Right hindlimb (tissue), 1 donor: Measurements from ENCODE around the gene MROH8.
"Not testable (repeated sequence)": the region's sequence is repeated elsewhere in the genome, so short reads cannot be mapped to it uniquely, and the experiment has no call there.

Source experiments
- DNase-seq: peaks from one replicate; pipeline ENCODE4 v3.0.0-alpha.2; 2018

The MROH8 gene

GRCh38 chr20:37152284-37152683, 27.1 kb downstream of the MROH8 start:
- no peak for DNase-seq

GRCh38 chr20:37151529-37151928, 27.8 kb downstream of the MROH8 start:
- DNase-seq, result no peak

GRCh38 chr20:37150864-37151263, 28.5 kb downstream of the MROH8 start:
- not testable (repeated sequence) for DNase-seq

- DNase-seq, result no peak
These were observed 32.1 kb downstream of the MROH8 start for GRCh38 chr20:37147250-37147649.

- no peak for DNase-seq
These were observed 34.4 kb downstream of the MROH8 start for GRCh38 chr20:37144856-37145404.

- DNase-seq, result no peak
These were observed 36.6 kb downstream of the MROH8 start for GRCh38 chr20:37142708-37143107.

GRCh38 chr20:37137547-37137946, 41.8 kb downstream of the MROH8 start:
- no peak for DNase-seq

GRCh38 chr20:37133952-37134351, 45.4 kb downstream of the MROH8 start:
- DNase-seq, result no peak

GRCh38 chr20:37131486-37131885, 47.9 kb downstream of the MROH8 start:
- DNase-seq, result no peak

GRCh38 chr20:37128803-37129202, 50.5 kb downstream of the MROH8 start:
- no peak for DNase-seq

GRCh38 chr20:37126290-37126689, 53.1 kb downstream of the MROH8 start:
- DNase-seq, result not testable (repeated sequence)

- no peak for DNase-seq
These were observed 55.9 kb downstream of the MROH8 start for GRCh38 chr20:37123441-37123840.

GRCh38 chr20:37120497-37120896, 58.9 kb downstream of the MROH8 start:
- no peak for DNase-seq

GRCh38 chr20:37119356-37120036, 59.9 kb downstream of the MROH8 start:
- DNase-seq, result no peak

- no peak for DNase-seq
These were observed 65.3 kb downstream of the MROH8 start for GRCh38 chr20:37114012-37114411.

GRCh38 chr20:37111926-37112455, 67.4 kb downstream of the MROH8 start:
- no peak for DNase-seq

- no peak for DNase-seq
These were observed 70.7 kb downstream of the MROH8 start for GRCh38 chr20:37108676-37109075.

GRCh38 chr20:37102571-37102970, 76.8 kb downstream of the MROH8 start:
- no peak for DNase-seq

- DNase-seq, result no peak
These were observed 82.8 kb downstream of the MROH8 start for GRCh38 chr20:37096415-37097041.

GRCh38 chr20:37095599-37096414, 83.5 kb downstream of the MROH8 start, which contains the start of gene RBL1:
RBL1 (minus strand) TSS chr20:37095997; CDS start chr20:37095928, 69 bp downstream.
- DNase-seq, result peak; percentile 92

GRCh38 chr20:37095108-37095598, 84.2 kb downstream of the MROH8 start:
- DNase-seq, result no peak

- DNase-seq, result no peak
These were observed 88.9 kb downstream of the MROH8 start for GRCh38 chr20:37090407-37090806.

GRCh38 chr20:37081717-37082289, 97.5 kb downstream of the MROH8 start:
- no peak for DNase-seq
